ENCODE results near the gene TMEM51.

The TMEM51 gene

GRCh38 chr1:15153184-15153841 lies at the start of gene TMEM51:
Gene TMEM51 (plus strand): TSS chr1:15153747. CDS start chr1:15215088, 61,341 bp downstream.
- no peak for DNase-seq (ENCODE audit: insufficient read length, low spot score)
- FAIRE-seq: no peak

DNA sequence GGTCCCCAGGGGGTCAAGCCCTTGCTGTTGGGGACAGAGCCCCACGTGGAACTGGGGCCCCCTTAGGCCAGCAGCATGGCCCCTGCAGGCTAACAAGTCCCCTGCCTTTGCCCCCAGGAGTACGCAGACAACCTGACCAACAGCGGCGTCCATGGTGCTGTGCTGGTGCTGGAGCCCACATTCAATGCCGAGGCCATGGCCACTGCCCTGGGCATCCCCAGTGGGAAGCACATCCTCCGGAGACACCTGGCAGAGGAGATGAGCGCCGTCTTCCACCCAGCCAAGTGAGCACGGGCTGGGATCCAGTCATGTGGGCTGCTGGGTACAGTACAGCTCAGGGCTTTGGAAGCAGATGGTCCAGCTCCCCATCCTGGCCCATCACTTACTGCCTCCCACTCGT lies 49.6 kb upstream of the TMEM51 start:
- no peak for FAIRE-seq

GRCh38 chr1:15104768-15105167 lies 48.8 kb upstream of the TMEM51 start:
- FAIRE-seq (no peak), DNase-seq (ENCODE audit: insufficient read length, low spot score) (no peak)

More for the DNA sequence above, 49.6 kb upstream of the TMEM51 start:
- DNase-seq (ENCODE audit: insufficient read length, low spot score): no peak

GRCh38 chr1:15106608-15107007 lies 46.9 kb upstream of the TMEM51 start:
- DNase-seq (ENCODE audit: insufficient read length, low spot score) (no peak), FAIRE-seq (no peak)

DNA sequence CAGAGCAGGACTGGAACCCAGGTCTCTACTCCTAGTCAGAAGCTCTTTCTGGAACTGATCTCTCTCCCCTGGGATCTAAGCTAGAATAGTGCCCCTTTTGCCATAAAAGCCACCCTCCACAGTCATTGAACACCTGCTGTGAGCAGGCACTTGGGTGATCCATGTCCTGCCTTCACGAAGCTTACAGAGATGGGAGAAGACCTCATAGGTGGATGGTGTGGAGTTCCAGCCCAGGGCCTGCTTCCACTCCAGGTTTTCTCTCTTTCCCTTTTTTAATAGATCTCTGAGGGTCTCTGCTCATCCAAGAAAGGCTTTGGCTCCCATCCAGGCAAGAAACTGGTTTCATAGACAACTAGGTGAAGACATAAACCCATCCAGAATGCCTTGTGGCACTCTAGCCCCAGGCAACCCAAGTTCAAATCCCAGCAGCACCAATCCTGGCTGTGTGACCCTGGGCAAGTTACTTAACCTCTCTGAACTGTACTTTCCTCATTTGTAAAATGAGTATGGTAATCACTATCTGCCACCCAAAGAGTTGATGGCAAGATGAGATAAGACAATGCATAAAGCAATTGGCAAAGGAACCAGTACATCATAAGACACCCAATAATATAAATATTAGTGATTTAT lies 46.4 kb upstream of the TMEM51 start:
- FAIRE-seq (no peak), DNase-seq (ENCODE audit: insufficient read length, low spot score) (no peak)

DNA sequence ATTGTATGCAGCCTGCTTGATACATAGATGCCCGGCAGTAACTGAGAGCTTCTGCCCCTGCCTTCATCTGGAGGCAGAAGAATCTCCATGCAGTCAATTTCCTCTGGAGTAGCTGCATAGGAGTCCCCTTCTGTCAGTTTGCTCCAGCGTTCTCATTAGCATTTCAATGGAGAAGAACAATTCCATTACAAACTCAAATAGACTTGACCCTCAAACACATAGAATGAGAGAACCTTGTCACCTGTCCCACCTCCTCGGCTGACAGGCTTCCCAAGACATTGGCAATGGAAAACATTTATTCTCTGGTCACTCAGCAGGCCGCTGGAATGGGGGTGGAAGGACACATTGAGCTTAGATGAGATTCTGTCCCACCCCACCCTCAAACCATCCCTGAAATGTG lies 45.6 kb upstream of the TMEM51 start:
- DNase-seq (ENCODE audit: insufficient read length, low spot score) (no peak), FAIRE-seq (no peak)

GRCh38 chr1:15110128-15110866 lies 43.2 kb upstream of the TMEM51 start:
- DNase-seq (ENCODE audit: insufficient read length, low spot score) (no peak), FAIRE-seq (no peak)

GRCh38 chr1:15110867-15111230 lies 42.7 kb upstream of the TMEM51 start:
- DNase-seq (ENCODE audit: insufficient read length, low spot score) (no peak), FAIRE-seq (no peak)

DNA sequence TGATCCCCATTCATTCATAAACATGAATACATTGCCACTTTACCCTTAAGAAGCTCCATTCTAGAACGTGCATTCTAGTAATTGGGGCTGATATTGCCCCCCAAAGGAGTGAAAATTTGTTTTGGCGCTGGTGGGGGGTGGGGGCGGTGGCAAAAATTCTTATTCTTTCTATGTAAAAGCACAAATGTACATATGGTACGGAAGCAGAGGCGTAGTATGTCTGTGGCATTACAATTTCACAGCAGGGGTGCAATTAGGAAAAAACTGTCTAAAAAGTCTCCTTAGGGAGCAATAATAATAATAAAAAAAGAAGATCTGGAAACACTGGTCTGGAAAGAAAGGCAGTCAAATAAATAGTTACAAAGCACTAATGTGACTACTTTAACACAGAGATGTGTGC lies 40.4 kb upstream of the TMEM51 start:
- DNase-seq (ENCODE audit: insufficient read length, low spot score) (no peak), FAIRE-seq (no peak)

- DNase-seq (ENCODE audit: insufficient read length, low spot score) (no peak), FAIRE-seq (no peak)
Observed at GRCh38 chr1:15114884-15115283, 38.7 kb upstream of the TMEM51 start.

GRCh38 chr1:15115542-15116330 lies 37.8 kb upstream of the TMEM51 start:
- FAIRE-seq (no peak), DNase-seq (ENCODE audit: insufficient read length, low spot score) (no peak)

- FAIRE-seq: no peak
- no peak for DNase-seq (ENCODE audit: insufficient read length, low spot score)
Observed at GRCh38 chr1:15116966-15117365, 36.6 kb upstream of the TMEM51 start.

- DNase-seq (ENCODE audit: insufficient read length, low spot score) (no peak), FAIRE-seq (no peak)
Observed at GRCh38 chr1:15117671-15118325, 35.7 kb upstream of the TMEM51 start.

DNA sequence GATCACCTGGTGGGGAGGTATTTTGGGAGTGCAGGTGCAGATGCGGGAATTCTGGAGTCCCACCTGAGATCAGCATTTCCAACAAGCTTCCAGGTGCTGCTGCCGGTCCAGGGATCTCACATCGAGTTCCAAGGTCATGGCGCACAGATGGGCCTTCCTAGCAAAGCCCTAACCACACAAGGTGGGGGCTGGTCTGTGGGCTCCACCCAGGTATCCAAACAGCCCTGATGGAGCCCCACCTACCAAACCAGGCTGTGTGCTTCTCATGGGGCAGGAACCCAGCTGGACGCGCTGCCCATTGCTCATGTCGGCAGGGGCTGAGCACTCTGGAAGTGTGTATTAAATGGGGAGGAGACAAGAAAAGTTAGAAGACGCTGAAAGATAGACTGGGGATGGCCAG lies 35.0 kb upstream of the TMEM51 start:
- FAIRE-seq (no peak), DNase-seq (ENCODE audit: insufficient read length, low spot score) (no peak)

- no peak for FAIRE-seq
- no peak for DNase-seq (ENCODE audit: insufficient read length, low spot score)
Observed at GRCh38 chr1:15120251-15120945, 33.1 kb upstream of the TMEM51 start.

GRCh38 chr1:15122331-15122730 lies 31.2 kb upstream of the TMEM51 start:
- DNase-seq (ENCODE audit: insufficient read length, low spot score) (no peak), FAIRE-seq (no peak)

- DNase-seq (ENCODE audit: insufficient read length, low spot score) (no peak), FAIRE-seq (no peak)
Observed at GRCh38 chr1:15123270-15123669, 30.3 kb upstream of the TMEM51 start.

DNA sequence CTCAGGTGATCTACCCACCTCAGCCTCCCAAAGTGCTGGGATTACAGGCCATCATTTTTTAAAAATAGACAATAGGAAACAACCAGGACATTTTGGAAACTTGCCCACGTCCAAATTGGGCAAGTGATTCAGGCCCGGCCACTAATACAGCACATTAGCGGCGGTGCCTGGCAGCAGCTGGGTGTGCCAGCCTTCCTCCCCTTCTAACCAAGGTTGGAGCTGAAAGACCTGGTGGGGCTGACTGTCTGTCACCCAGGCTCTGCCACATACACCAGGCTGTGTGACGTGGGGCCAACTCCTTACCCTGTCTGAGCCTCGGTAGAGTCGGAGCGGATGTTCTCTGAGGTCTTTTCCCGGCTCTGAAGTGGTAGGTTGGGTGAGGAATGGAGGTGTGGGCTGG lies 29.6 kb upstream of the TMEM51 start:
- no peak for DNase-seq (ENCODE audit: insufficient read length, low spot score)
- no peak for FAIRE-seq

DNA sequence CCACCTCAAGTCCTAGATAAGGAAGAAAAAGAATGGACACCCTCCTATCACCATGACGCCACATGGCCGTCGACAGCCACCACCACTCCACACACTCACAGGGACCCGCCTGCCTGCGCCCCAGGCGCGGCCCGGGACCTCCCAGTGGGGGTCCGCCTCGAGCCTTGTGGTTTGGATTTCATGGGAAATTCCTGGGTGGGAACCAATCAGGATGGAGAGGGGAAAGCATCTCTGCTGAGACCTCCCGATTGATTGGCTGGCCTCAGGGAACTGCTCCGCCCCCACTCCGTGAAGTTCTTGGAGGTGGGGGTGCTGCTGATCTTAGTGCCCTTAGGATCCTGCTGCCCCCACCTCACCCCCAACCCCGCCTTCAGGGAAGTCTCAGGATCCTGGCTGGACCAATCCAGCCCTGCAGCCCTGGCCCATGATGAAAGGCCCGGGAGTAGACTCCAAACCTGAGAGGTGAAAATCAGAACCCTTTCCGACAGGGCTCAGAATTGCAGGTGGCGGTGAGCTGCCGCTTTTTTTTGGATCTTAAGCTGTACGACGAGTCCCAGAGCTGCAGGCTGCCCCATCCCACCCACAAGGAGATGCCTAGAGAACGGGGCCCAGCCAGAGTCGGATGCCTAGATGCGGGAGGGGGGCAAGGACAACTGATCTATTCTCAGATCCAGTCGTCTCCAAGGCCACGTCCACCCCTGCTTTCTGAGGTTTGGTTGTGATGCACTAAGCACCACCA lies 29.0 kb upstream of the TMEM51 start:
- DNase-seq (ENCODE audit: insufficient read length, low spot score) (no peak), FAIRE-seq (no peak)

Measured in GM19239 (cell line).